Fibroblast of skin of right quadriceps (primary cell): ENCODE data around the gene HS6ST1.
"Not testable (repeated sequence)": the region's sequence is repeated elsewhere in the genome, so short reads cannot be mapped to it uniquely, and the experiment has no call there.

Experiments
- DNase-seq: peaks from one replicate; pipeline ENCODE4 v3.0.0-alpha.2; 2013

HS6ST1 gene

GRCh38 chr2:128321784-128322714 lies 3.4 kb upstream of the HS6ST1 start:
- peak; percentile 88 for DNase-seq

GRCh38 chr2:128320906-128321771 lies 2.5 kb upstream of the HS6ST1 start:
- no peak for DNase-seq

- DNase-seq, result no peak
These were observed 1.7 kb upstream of the HS6ST1 start for GRCh38 chr2:128320192-128320905.

GRCh38 chr2:128319631-128320191 lies 1.0 kb upstream of the HS6ST1 start:
- DNase-seq, result no peak

GRCh38 chr2:128318245-128318644 lies 423 bp downstream of the HS6ST1 start:
- not testable (repeated sequence) for DNase-seq

GRCh38 chr2:128317899-128318225 lies 806 bp downstream of the HS6ST1 start:
- not testable (repeated sequence) for DNase-seq

GRCh38 chr2:128317181-128317898 lies 1.3 kb downstream of the HS6ST1 start:
- no peak for DNase-seq

GRCh38 chr2:128316777-128317180 lies 1.9 kb downstream of the HS6ST1 start:
- DNase-seq, result no peak

GRCh38 chr2:128315829-128316776 lies 2.6 kb downstream of the HS6ST1 start:
- peak; percentile 63 for DNase-seq

GRCh38 chr2:128315122-128315828 lies 3.4 kb downstream of the HS6ST1 start:
- DNase-seq, result no peak

- no peak for DNase-seq
These were observed 4.1 kb downstream of the HS6ST1 start for GRCh38 chr2:128314348-128315121.

GRCh38 chr2:128313931-128314347 lies 4.7 kb downstream of the HS6ST1 start:
- DNase-seq, result no peak

GRCh38 chr2:128313091-128313836 lies 5.4 kb downstream of the HS6ST1 start:
- DNase-seq, result peak; percentile 36

- no peak for DNase-seq
These were observed 6.3 kb downstream of the HS6ST1 start for GRCh38 chr2:128312411-128312810.

GRCh38 chr2:128311755-128312341 lies 6.8 kb downstream of the HS6ST1 start:
- no peak for DNase-seq

- DNase-seq, result no peak
These were observed 7.4 kb downstream of the HS6ST1 start for GRCh38 chr2:128311216-128311754.

- DNase-seq, result no peak
These were observed 7.9 kb downstream of the HS6ST1 start for GRCh38 chr2:128310761-128311160.
